NCI-H2081 (cell line): ENCODE data around the gene SENP1.

Source experiments
- DNase-seq, 2 experiments: peaks; one replicate each; lab custom pipeline; 2025; lab: John Stamatoyannopoulos, UW

The SENP1 gene

GRCh38 chr12:48036818-48037217 lies 69.1 kb downstream of the SENP1 start:
- no peak for DNase-seq

DNA sequence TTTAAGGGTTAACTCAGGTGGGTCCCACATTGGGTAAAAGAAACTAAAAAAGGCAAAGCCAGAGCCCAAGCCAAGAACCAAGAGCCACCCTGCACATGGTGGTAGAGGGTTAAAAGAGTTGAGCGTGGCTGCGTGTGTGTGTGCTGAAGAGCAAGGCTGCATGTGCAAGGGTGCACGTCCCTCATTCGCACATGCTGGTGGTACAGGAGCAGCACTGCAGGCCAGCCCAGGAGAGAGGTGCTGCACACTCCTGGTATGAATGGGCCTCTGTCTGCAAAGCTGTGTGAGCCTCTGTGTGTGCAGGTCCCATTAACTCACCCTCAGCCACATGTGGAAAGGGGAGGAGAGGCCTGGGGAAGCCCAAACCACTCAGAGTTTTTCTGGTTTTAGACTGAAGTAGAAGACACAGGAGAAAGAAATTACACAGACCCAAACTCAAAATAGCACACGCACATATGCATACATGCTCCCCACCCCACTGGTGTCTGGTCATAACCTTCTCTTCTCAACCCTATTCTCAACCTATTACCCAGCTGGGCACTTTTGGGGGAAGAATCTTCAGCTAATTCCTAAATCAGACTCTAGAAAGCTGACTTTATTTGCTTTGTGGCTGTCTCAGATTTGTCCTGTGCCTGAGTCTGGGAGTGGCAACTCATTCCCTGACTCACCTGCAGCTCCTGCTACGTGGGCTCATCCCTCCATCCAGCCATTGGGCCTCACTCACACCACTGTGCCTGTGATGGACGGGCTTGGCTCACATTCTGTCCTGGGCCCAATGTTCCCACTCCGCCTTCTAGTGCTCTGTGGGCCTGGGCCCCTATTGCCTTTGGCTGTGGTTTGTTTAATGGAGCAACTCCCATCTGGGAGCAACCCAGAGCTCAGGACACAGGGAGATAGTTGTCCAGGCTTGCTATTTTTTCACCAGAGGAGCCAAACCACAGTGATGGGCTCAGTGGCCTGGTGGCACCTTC lies 70.8 kb downstream of the SENP1 start:
- DNase-seq, result no peak

GRCh38 chr12:48033451-48033850 lies 72.4 kb downstream of the SENP1 start:
- no peak for DNase-seq

GRCh38 chr12:48032597-48032996 lies 73.3 kb downstream of the SENP1 start:
- no peak for DNase-seq

- DNase-seq, result no peak
These were observed 74.5 kb downstream of the SENP1 start for GRCh38 chr12:48031135-48031960.

DNA sequence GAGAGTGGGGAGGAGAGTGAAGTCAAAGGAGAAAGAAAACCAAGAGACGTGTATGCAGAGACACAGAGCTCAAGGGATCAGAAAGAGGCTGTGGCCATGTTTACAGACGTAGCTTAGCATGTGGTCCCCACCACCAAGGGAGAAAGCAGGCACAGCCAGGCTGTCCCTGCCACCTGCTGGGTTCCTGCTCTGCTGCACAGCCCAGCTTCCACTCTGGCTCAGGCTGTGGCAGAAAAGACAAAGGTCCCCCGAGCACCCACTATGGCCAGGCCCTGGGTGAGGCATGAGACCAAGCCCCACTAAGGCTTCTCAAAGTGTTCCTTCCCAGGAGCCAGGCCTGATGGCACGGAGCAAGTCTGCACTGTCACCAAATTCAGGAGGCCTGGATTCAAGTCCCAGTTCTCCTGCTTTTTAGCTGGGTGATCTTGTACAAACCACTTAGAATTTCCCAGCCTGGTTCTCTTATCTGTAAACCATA lies 75.7 kb downstream of the SENP1 start:
- no peak for DNase-seq

GRCh38 chr12:48029491-48030172 lies 76.2 kb downstream of the SENP1 start:
- DNase-seq, result no peak

DNA sequence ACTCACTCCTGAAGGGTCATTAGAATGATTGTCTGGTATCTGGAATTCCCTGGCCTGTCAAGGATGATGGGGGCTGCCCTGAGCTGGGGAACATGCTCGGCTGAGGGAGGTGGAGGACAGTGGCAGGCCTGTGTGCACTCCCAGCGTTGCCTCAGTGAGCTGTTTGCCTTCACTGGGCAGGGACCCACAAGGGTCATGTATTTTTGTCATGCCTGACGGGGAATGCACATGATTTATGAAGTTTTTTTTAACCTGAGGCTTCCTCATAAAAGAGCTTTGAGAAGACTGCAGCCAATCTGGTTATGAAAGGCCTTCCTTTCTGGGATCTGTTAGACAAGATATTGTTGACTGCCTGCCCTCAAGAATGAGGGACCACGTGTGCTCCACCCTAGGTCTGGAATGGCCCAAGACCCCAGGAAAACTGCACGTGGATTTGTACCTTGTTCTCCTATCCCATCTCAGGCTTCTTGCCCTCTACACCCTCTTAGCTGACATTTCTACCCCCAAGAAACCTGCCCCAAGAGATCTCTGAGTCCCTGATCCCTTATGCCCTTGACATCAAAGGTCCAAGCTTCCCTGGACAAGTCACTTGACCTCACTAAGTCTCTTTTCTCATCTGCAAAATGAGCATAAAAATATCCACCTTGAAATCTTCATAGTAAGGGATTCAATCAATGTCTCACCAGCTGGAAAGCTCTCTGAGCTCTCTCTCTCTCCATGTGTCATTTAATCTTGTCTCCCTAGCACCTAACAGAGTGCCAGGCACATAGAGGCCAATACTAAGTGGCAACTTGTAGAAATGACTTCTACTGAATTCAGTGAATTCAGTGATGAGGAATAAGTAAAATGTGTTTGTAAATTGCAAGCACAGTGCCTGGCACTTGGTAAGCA lies 77.1 kb downstream of the SENP1 start:
- DNase-seq, result no peak

DNA sequence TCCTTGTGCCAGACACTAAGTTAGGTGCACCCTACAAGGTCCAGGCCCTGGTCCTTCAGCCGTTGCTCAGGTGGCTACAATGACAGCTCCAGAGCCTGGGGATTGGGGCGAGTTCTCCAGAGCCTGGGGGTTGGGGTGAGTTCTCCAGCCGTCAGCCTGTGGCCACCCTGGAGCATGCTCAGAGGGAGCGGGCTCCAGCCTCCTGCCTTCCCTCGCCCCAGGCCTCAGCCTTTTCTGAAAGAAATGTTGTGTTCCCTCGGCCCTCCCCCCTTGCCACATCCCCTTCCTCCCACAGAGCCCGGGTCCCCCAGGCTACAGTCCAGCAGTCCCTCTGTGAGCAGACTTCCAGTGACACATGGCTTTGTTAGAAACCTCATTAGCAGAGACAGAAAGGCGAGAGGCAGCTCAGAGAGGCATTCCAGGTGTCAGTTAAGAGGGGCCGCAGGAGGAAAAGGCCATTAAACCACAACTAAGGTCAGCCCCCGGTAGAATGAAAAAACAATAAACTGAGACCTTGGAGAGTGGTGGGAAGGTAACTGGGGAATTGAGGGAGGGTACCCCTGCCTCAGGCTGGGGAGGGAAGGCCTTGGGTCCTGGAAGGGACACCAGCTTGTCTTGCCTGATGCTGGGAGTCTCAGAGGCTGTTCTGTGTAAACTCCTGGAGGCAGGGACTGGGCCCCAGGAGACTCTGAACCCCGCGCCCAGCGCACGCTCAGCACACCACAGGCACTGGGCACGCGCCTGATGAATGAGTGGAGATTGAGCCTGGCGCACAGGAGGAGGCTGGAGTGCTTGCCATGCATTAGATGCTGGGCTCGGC lies 78.5 kb downstream of the SENP1 start:
- DNase-seq, result no peak

- no peak for DNase-seq
These were observed 79.6 kb downstream of the SENP1 start for GRCh38 chr12:48026060-48026827.

- no peak for DNase-seq
These were observed 80.6 kb downstream of the SENP1 start for GRCh38 chr12:48025281-48025680.

- DNase-seq, result no peak
These were observed 81.1 kb downstream of the SENP1 start for GRCh38 chr12:48024735-48025134.

DNA sequence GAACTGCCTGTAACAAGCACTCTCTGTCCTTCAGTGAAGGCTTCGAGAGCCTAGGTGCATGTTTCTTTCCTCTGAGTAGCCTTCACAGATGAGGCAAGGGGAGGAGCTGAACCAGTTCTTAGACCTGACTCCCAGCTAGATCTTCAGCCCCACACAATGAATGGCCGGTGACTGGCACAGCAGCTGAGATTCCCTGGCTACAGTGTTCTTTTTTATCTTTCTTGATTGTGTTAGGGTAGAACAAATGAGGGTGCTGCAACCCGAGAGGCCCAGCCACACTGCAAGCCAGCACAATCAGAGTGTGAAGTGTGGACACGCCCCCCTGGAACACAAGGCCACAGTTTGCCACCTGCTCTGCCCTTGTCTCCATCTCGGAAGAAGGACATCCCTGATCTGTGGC lies 82.5 kb downstream of the SENP1 start:
- no peak for DNase-seq

- no peak for DNase-seq
These were observed 83.0 kb downstream of the SENP1 start for GRCh38 chr12:48022676-48023385.

DNA sequence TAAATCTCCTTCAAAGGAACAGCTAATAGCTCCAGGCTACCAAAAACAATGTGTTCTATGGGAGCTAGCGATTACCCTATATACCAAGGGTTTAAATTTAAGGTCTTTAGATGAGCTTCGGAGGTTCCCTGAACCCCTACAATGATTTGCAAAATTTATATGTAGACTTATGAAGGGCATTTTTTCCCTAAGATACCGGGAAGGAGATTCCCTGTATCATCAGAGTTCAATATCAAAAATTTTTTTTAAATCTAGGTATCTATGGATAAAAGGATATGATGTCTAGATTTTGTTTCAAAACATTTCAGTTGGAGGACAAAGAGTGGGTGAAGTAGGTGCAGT lies 83.7 kb downstream of the SENP1 start:
- DNase-seq, result no peak

- peak; percentile 58 to 83 for DNase-seq
These were observed 84.2 kb downstream of the SENP1 start for GRCh38 chr12:48021485-48022179.

- no peak for DNase-seq
These were observed 86.1 kb downstream of the SENP1 start for GRCh38 chr12:48019639-48020265.

GRCh38 chr12:48018618-48018995 lies 87.3 kb downstream of the SENP1 start:
- no peak for DNase-seq
